GM12874 (cell line): ENCODE results near the gene SORCS1.

ENCODE experiments used
- TF ChIP-seq, protein P1 (sequence below): IDR thresholded peaks from 2 replicates; pipeline ENCODE4 v1.5.1; 2011; ENCODE audit warnings: low read depth, mild to moderate bottlenecking, control low read depth, low read length, moderate library complexity; ENCODE audit not compliant: insufficient read depth

SORCS1 gene

DNA sequence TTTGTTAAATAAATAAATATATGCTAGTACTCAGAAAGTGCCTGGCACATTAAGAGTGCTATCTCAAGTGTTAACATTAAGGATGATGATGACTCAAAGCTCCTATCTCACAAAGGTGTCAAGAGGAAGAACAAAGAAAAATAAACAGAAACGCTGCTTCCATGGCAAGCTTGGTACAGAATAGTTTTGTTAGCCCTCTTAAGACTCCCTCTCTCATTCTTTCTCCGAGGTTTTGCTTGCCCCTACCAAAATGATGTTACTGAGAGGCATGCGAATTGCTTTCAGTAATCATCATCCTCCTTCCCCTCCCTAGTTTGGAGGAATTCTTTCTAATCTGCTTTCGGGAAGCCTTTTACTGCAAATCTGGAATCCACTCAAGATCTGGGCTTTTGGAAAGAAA lies 96.7 kb downstream of the SORCS1 start:
- TF ChIP-seq, protein P1, sequence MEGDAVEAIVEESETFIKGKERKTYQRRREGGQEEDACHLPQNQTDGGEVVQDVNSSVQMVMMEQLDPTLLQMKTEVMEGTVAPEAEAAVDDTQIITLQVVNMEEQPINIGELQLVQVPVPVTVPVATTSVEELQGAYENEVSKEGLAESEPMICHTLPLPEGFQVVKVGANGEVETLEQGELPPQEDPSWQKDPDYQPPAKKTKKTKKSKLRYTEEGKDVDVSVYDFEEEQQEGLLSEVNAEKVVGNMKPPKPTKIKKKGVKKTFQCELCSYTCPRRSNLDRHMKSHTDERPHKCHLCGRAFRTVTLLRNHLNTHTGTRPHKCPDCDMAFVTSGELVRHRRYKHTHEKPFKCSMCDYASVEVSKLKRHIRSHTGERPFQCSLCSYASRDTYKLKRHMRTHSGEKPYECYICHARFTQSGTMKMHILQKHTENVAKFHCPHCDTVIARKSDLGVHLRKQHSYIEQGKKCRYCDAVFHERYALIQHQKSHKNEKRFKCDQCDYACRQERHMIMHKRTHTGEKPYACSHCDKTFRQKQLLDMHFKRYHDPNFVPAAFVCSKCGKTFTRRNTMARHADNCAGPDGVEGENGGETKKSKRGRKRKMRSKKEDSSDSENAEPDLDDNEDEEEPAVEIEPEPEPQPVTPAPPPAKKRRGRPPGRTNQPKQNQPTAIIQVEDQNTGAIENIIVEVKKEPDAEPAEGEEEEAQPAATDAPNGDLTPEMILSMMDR, result no peak

DNA sequence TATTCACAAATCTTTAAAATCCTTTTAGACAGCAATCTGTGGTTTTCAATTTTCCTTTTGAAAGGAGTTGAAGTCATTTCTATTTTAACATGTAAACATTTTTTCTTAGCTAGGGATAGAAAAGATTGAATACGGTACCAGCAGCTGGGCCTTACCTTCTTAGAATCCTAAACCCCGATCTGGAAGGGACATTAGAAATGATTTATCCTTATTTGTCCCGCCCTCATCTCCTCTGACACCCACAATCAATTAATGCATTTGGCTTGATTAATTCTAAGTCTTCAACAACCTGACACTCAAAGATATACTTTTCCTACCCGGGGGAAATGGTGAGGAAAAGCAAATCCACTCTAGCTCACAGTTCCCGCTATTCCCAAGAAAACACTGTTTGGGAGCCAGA lies 100.4 kb downstream of the SORCS1 start:
- TF ChIP-seq, protein P1, result no peak

DNA sequence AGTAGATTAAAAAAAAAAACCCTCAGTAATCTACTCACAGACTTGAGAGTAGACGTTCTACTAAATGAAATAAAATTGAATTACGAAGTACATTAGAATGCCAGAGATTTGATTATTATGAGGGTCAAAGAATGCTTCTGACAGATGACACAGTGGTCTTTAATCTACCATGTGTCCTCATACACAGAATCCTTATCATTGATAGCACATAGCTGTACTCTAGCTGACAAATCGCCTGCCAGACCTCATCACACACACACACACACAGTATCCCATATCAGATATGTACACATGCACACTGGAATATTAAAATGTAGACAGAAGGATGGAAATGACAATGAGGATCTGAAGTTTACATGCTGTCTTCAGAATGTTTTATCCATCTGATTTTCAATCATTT lies 104.6 kb downstream of the SORCS1 start:
- TF ChIP-seq, protein P1, result no peak

DNA sequence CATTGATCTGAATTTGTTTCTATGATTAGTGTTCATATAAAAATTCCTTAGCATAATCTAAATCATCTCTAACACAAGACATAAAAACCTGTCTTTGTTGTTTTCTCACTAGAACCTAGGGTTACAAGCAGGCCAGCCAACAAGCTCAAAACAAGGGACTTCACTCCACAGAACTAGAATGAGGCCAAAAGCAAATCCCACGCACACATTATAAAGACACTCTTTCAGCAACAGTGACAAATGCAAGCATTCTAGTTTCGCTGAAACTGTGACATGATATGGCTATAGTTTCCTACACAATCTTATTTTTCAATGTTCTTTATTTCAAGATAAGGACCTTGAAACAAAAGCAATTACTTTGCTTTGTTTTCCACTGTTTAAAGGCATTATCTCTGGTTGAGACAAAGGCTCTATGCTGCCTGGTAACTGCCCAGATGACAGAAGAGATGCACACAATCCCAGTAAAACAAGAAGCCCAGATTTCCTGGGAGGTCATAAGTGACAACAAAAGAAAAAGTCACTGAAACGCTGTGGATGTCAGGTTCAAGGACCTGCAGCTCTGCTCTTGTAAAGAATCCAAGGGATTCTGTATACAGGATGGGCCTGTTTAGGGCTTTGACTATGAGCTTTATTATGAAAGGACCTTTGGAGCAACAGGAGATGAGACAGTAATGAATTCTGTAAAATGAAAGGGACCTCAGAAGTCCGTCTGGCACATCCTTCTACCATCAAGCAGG lies 105.3 kb downstream of the SORCS1 start:
- TF ChIP-seq, protein P1, result no peak

DNA sequence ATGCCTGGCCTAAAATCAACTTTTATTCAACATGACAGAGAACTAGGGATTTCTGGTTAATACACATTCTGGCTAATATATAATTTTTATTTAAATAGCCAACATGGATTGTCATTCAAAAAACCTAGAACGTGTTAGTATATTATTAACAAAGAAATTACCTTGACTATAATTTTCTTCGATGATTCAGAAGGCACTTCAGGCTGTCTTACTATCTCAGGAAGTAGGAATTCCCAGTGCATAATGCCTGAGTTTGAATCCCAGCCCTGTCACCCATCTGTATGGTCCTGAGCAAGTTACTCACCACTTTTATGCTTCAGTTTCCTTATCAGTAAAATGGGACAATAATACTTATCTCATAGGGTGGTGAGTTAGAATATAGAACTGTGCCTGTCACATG lies 106.2 kb downstream of the SORCS1 start:
- TF ChIP-seq, protein P1, result no peak

DNA sequence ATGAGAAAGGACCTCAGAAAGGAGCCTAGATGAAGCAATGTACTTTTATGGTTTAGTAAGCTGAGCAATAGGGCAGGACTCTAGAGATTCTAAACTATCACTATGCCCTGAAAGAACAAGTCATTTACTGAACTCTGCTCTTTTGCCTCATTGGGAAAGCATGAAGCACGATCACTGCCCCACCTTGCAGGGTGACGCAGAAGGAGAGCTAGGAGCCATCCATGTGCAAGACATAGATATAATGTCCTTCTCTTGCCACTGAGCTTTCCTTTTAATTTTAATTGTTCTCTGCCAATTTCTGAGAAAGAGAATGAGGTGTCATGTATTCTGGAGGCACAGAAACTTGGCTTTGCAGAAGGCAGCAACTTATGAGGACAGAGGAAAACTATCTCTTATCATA lies 108.3 kb downstream of the SORCS1 start:
- TF ChIP-seq, protein P1, result no peak

DNA sequence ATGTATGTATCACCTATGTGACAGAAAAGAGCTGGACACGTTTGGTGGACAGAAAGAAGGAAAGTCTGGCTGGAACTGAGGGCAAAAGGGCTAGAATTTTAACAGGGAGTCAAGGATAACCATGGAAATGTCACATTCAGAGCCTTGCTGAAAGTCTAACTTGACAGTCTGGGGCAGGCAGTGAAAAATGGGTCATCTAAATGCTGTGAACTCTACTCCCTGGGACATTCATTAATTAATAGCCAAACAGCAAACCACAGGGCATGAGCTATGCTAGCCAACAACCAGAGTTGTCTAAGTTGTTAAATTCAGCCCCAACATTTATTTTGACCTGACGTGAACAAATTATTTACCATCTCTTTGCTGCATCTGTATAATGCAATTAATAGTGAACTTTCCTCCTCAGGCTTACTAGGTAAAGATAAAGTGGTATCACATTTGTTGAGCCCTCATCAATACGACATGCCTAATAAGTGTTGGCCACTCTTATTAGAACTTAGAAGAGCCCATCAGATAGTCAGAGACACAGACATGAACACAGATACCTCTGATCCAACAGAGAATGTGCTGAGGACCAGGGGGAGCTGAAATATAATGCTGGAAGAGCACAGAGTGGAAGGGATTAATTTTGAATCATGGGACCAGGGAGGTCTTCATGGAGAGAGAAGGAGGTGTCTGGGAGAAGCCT lies 109.9 kb downstream of the SORCS1 start:
- TF ChIP-seq, protein P1, result no peak
